ACC112 (cell line): Measurements from ENCODE around the gene ACTL6B.

Experiments used
- H2AFZ ChIP-seq: fragments of 200-600 bp; sonication (generic); one replicate; pipeline ENCODE4 v1.6.0; 2017; ENCODE audit warnings: antibody characterized with exemption, low read length; ENCODE audit not compliant: unreplicated experiment
- H3K27ac ChIP-seq: fragments of 200-600 bp; sonication (generic); 2 replicates; pipeline ENCODE4 v1.5.1; 2014; ENCODE audit warnings: low read depth, mild to moderate bottlenecking, antibody characterized with exemption, low read length, moderate library complexity
- H3K27me3 ChIP-seq: fragments of 200-600 bp; sonication (generic); 2 replicates; pipeline ENCODE4 v1.6.1; 2014; ENCODE audit warnings: mild to moderate bottlenecking, antibody characterized with exemption, low read length, moderate library complexity, mixed read lengths; ENCODE audit not compliant: insufficient read depth
- H3K36me3 ChIP-seq: fragments of 200-600 bp; sonication (generic); 2 replicates; pipeline ENCODE4 v1.6.1; 2016; ENCODE audit warnings: mild to moderate bottlenecking, antibody characterized with exemption, low read length, moderate library complexity, mixed read lengths; ENCODE audit not compliant: insufficient read depth
- H3K4me1 ChIP-seq: fragments of 200-600 bp; sonication (generic); one replicate; pipeline ENCODE4 v1.6.1; 2016; ENCODE audit warnings: low read length, mixed read lengths; ENCODE audit not compliant: insufficient read depth, unreplicated experiment, control insufficient read depth
- H3K4me3 ChIP-seq: fragments of 200-600 bp; sonication (generic); 2 replicates; pipeline ENCODE4 v1.5.1; 2014; ENCODE audit warnings: mild to moderate bottlenecking, low read depth, low read length
- H3K79me2 ChIP-seq: fragments of 200-600 bp; sonication (generic); one replicate; pipeline ENCODE4 v1.6.0; 2016; ENCODE audit warnings: low read length; ENCODE audit not compliant: control insufficient read depth, unreplicated experiment, insufficient read depth

ACTL6B gene

DNA sequence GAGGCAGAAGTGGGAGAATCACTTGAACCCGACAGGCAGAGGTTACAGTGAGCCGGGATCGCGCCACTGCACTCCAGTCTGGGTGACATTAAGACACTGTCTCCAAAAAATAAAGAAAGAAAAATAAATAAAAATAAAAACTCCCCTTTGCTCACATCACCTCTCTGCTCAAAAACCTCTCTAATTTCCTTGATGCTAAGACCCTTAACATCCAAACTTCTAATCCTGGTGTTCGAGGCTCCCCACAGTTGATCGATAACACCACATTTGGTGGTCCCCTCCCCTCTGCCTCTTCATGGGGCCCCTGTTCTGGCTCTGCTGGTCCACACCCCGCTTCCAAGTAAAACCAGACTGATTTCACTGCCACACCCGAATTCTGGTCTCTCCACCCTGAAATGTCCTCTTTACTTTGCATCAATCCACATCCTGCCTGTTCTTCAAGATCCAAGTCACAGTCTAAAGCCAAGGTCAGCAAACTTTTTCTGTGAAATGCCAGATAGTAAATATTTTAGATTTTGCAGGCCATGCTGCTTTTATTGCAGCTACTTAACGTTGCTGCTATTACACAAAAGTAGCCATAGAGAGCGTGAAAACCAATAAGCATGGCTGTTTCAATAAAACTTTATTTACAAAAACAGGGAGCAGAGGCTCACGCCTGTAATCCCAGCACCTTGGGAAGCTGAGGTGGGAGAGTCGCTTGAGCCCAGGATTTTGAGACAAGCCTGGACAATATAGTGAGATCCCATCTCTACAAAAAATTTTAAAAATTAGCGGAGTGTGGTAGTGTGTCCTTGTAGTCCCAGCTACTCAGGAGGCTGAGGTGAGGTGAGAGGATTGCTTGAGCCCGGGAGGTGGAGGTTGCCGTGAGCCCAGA lies 32.1 kb downstream of the ACTL6B start:
- no peaks in the 10 kb centered on the region for H3K36me3 ChIP-seq
- H2AFZ ChIP-seq: no peak overlapping the region
- no peaks in the 10 kb centered on the region for H3K27me3 ChIP-seq
- H3K27ac ChIP-seq: no peak overlapping the region
- peaks cover 3% of the 10 kb centered on the region for H3K4me1 ChIP-seq
- no peak overlapping the region for H3K4me3 ChIP-seq
- H3K79me2 ChIP-seq: no peaks in the 10 kb centered on the region

DNA sequence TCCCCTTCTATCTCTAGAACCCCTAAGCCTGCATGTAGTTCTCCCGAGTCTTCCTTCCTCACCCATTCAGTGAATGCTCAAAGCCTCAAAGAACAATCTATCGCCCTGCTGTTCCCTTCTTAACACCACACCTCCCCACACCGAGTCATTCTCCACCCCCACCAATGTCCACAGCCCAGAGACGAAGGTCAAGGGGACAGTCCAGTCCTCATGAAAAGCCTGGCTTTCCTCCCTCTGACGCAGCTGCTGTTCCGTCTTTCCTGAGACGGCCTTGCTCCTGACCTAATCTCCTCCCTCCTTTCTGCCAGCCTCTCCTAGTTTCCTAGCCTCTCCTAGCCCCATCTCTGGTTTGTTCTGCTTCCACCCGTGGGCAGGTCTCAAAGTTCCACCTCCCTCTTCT lies 34.7 kb downstream of the ACTL6B start:
- H3K36me3 ChIP-seq: no peaks in the 10 kb centered on the region
- no peak overlapping the region for H3K27ac ChIP-seq
- no peak overlapping the region for H3K4me3 ChIP-seq
- no peaks in the 10 kb centered on the region for H3K27me3 ChIP-seq
- H3K79me2 ChIP-seq: no peaks in the 10 kb centered on the region
- no peaks in the 10 kb centered on the region for H3K4me1 ChIP-seq
- H2AFZ ChIP-seq: no peak overlapping the region

DNA sequence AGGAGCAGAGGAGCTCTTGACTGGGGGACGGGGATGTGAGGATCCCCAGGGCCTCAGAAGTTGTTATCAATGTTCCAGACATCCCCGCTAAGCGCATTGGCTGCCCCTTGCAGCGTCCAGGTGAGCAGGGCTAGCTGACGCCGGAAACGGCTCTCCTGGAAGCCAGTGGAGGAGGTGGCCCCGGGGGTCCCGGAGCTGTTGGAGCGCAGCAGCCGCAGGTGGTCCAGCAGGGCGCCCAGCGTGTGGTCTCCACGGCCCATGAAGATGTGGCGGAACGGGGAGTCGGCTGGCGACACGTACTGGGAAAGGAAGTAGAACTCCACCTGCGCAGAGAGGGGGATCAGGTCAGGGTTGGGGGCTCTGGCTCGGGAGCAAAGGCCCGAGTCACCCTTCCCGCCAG lies 35.4 kb downstream of the ACTL6B start:
- H3K4me1 ChIP-seq: no peaks in the 10 kb centered on the region
- H2AFZ ChIP-seq: no peak overlapping the region
- H3K27ac ChIP-seq: no peak overlapping the region
- no peak overlapping the region for H3K4me3 ChIP-seq
- no peaks in the 10 kb centered on the region for H3K79me2 ChIP-seq
- H3K36me3 ChIP-seq: no peaks in the 10 kb centered on the region
- H3K27me3 ChIP-seq: no peaks in the 10 kb centered on the region

DNA sequence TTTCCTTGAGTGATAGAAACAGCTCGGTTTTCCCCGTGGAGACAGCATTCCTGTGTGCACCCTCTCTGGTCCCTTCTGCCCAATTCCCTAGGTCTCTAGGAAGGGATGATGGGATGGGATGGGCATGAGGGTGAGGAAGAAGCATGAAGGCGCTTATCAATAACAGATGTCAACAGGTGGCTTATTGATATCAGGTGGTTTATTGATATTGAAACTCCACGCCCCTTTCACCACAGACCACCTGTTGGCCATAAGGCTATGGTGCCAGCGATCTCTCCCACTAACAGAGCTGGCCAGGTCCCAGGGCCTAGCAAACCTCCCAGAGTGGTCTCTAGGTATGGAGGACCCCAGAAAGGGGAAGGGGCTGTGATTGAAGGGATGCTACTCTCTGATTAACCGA lies 36.0 kb downstream of the ACTL6B start:
- no peaks in the 10 kb centered on the region for H3K4me1 ChIP-seq
- H3K79me2 ChIP-seq: no peaks in the 10 kb centered on the region
- H3K27me3 ChIP-seq: no peaks in the 10 kb centered on the region
- H3K4me3 ChIP-seq: no peak overlapping the region
- H3K36me3 ChIP-seq: no peaks in the 10 kb centered on the region
- no peak overlapping the region for H3K27ac ChIP-seq
- no peak overlapping the region for H2AFZ ChIP-seq

DNA sequence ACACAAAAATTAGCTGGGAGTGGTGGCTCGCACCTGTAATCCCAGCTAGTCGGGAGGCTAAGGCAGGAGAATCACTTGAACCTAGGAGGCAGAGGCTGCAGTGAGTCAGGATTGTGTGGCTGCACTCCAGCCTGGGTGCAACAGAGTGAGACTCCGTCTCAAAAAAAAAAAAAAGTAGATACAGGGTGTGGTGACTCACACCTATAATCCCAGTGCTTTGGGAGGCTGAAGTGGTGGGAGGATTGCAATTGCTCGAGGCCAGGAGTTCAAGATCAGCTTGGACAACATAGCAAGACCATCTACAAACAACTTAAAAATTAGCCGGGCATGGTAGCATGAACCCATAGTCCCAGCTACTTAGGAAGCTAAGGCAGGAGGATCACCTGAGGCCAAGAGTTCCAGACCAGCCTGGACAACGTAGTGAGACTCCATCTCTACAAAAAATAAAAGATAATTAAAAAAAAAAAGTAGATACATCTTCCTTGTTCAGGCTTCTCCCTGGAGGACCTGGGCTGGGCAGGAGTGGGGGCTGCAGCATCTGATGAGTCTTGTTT lies 41.9 kb downstream of the ACTL6B start:
- Histone ChIP-seq H3K27ac (no peak overlapping the region), H3K27me3 (no peaks in the 10 kb centered on the region), H3K4me1 (no peaks in the 10 kb centered on the region), H3K79me2 (no peaks in the 10 kb centered on the region), H3K4me3 (no peak overlapping the region), H3K36me3 (no peaks in the 10 kb centered on the region), H2AFZ (no peak overlapping the region)

DNA sequence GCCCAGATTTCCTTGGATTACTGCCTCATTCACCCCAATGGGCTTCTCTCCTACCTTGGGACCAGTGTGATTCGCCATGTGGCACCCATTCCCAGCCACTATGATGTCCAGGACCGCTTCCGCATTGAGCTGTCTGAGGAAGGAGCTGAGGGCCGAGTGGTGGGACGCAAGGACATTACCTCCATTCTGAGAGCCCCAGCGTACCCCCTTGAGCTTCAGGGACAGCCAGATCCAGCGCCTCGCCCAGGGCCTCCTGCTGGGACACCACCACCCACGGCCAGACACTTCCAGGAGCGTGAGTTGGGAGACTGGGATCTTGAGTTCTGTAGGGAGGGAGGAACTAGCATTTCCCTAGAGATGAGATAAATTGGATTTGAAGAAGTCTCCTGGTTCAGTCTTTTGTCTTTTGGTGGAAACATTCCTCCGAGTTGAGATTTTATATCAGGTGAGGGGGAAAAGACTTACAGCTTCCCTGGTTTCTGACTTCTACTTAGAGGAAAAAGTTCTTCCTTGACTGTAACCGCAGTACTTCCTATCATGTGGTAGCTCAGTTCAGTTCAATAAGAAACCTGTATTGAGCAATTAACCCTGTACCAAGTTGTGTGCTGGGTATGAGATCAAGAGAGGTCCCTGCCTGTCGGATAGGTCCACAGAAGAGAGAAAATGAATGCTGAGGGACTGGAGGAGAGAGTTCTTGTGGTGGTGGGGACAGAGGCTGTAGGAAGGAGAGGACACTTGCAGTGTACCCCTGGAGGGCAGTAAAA lies 42.7 kb downstream of the ACTL6B start:
- H3K4me1 ChIP-seq: no peaks in the 10 kb centered on the region
- H3K27me3 ChIP-seq: no peaks in the 10 kb centered on the region
- H3K4me3 ChIP-seq: peak overlapping the region; percentile 71
- no peak overlapping the region for H2AFZ ChIP-seq
- no peaks in the 10 kb centered on the region for H3K36me3 ChIP-seq
- H3K27ac ChIP-seq: no peak overlapping the region
- no peaks in the 10 kb centered on the region for H3K79me2 ChIP-seq

DNA sequence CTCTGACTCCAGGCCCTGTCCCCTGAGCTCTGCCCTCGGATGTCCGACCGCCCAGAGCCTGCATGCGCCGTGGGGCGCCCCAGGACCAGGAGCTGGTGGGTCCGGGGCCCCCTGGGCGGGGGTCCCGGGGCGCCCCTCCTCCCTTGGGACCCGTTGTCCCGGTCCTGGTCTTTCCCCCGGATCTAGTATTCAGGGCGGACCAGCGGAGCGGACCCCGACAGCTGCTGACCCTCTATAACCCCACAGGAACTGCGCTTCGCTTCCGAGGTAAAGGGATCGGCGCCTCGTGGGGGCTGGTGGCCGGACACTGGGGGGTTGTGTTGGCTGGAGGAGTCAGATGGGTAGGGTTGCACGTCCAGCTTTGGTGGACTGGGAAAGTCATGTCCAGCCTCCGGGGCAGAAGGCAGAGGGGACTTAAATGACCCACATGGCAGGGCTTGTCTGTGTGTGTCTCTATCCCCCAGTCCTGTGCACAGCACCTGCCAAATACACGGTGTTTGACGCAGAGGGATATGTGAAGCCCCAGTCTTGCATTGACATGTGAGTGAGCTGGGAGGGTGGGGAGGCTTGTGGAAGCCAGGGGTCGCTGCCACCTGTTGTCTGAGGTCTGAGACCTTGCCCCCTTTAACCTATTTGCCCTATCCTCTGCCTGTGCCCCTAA lies 43.4 kb downstream of the ACTL6B start:
- Histone ChIP-seq H3K4me3 (peak overlapping the region; percentile 71), H3K27me3 (no peaks in the 10 kb centered on the region), H3K4me1 (no peaks in the 10 kb centered on the region), H2AFZ (no peak overlapping the region), H3K27ac (no peak overlapping the region), H3K36me3 (no peaks in the 10 kb centered on the region), H3K79me2 (no peaks in the 10 kb centered on the region)

DNA sequence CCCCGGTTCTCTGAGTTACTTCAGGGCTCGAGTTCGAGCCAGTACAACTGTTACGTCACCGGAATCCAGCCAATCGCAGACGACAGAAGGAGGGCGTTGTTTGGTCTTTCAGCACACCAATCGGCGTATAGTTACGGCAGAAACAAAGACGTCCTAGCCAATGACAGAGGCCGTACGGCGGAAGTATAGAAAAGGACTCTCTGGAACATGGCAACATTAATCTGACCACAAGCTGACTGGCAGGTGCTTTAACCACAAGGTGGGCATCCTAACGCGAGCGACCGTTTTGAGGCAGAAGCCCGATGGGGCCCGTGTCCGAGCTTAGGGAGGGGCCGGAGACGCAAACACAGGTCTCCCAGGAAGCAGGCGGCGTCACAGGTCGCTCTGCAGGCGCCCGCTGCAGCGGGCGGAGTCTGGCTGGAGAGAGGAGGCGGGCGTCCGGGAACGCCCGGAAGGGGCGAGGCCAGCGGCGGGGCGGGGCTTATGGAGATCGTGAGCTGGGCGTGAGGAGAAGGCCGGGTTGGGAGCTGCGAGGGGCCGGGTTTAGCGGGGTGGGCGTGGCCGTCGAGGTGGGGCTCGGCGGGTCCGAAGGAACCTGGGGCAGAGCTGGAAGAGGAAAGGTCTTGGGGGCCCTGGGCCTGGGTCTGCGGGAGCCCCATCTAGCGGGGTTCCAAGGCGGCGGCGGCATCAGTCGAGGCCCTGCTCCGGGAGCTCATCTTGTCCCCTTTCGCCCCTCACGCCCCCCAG lies 44.1 kb downstream of the ACTL6B start, which contains the start of gene MOSPD3:
MOSPD3 (plus strand) TSS at position 558 of the 747 bp plus-strand sequence. CDS start 252 bp downstream, outside the sequence.
- peaks cover 5% of the 10 kb centered on the region for H3K4me1 ChIP-seq
- H2AFZ ChIP-seq: peak within 1 kb of the TSS; percentile 67
- no peaks in the 10 kb centered on the region for H3K79me2 ChIP-seq
- H3K4me3 ChIP-seq: peak within 1 kb of the TSS; percentile 71
- no peaks in the 10 kb centered on the region for H3K27me3 ChIP-seq
- no peaks in the 10 kb centered on the region for H3K36me3 ChIP-seq
- H3K27ac ChIP-seq: peak within 1 kb of the TSS; percentile 13; the same call in 1 of the 2 replicates

DNA sequence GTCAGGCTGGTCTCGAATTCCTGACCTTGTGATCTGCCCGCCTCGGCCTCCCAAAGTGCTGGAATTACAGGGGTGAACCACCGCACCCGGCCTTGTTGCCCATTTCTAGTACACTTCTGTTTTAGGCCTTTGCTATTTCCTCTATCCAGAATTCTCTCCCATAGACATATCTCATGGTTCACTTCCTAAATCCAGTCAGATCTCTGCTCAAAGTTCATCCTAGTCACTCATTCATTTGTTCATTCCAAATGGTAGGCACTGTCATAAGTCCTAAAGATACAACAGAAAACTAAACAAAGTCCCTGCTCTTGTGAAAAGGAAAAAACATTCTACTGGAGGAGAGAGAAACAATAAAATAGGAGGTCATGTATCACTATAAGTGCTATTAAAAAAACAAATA lies 46.3 kb downstream of the ACTL6B start:
- H3K4me1 ChIP-seq: peaks cover 8% of the 10 kb centered on the region
- H3K36me3 ChIP-seq: peaks cover 3% of the 10 kb centered on the region
- H3K27ac ChIP-seq: no peak overlapping the region
- no peak overlapping the region for H2AFZ ChIP-seq
- no peaks in the 10 kb centered on the region for H3K79me2 ChIP-seq
- no peak overlapping the region for H3K4me3 ChIP-seq
- no peaks in the 10 kb centered on the region for H3K27me3 ChIP-seq

DNA sequence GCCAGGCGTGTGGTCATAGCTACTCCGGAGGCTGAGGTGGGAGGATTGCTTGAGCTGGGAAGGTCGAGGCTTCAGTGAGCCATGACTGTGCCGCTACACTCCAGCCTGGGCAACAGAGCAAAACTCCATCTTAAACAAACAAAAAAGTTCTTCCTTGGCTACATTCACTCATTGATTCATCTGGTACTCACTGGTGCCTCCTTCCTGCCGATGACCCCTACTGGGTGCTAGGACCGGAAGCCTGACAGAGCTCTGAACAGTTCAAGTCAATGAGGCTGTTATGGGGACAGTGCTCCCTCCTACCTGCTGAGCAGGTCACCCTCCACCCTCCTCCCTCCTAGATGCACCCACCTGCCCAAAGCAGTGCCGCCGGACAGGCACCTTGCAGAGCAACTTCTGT lies 49.1 kb downstream of the ACTL6B start:
- Histone ChIP-seq H3K79me2 (peaks cover 15% of the 10 kb centered on the region), H3K4me1 (peaks cover 8% of the 10 kb centered on the region), H3K27ac (no peak overlapping the region), H3K27me3 (no peaks in the 10 kb centered on the region), H3K4me3 (no peak overlapping the region), H3K36me3 (peaks cover 3% of the 10 kb centered on the region), H2AFZ (no peak overlapping the region)
